ENCODE data around the gene ANXA11. TPM values are rescaled to one million over a fixed set of nuclear protein-coding genes. Genes with fewer than 3 reads are reported as not detected.

Gene ANXA11
- polyA plus RNA-seq, 3 donors, result 127 to 139 (median 130) TPM

DNA sequence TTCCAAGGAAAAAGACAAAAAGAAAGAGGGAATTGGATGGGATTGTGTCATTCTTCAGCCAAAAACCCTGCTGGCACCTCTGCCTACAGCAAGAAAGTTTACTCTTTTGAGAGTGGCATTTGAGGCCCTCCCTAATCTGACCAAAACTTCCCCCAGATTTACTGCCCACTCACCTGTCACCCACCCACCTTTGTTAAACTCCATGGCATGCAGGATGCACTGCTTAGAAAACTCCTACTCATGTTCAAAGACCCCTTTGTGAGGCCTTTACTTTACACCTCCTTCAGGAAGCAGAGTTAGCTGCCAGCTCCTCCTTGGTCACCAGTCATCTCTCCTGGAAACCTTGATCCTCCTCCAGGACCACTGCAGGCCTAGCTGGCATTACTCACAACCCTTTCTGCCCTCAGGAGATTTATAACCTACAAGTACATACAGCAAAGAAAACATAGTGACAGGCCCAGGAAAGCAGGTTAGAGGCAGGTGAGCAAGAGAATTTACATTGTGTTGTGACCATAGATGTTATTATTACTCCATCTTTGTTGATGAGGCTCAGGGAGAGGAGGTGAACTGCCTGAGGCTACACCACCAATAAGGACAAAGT is 83.1 kb downstream of the ANXA11 start:
- no peak for DNase-seq

DNA sequence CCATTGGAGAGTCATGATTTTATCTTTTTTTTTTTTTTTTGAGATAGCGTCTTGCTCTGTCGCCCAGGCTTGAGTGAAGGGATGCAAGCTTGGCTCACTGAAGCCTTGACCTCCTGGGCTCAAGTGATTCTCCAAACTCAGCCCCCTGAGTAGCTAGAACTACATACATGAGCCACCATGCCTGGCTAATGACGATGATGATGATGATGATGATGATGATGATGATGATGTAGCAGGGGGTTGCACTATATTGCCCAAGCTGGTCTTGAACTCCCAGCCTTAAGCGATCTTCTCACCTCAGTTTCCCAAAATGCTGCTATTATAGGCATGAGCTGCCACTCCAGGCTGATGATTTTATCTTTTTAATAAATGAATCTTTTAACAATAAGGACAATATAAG is 86.7 kb downstream of the ANXA11 start:
- no peak for DNase-seq

DNA sequence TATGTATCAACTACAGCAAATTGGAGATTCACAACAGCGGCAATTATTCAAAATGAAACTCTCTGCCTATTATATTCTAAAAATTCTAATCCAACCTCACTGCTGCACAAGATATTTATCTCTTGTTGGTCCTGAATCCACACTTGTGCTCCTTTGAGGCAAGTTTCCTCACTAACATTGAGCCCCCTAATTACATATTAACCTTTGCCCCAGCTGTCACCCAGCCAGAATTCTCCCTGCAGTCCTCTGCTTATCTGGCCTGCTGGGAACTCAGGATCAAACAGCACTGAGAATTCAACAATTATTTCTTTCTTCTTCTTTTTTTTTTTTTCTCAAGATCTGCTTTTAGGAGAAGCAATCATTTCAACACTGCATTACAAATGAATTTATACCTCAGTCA is 94.4 kb downstream of the ANXA11 start:
- DNase-seq, result no peak

DNA sequence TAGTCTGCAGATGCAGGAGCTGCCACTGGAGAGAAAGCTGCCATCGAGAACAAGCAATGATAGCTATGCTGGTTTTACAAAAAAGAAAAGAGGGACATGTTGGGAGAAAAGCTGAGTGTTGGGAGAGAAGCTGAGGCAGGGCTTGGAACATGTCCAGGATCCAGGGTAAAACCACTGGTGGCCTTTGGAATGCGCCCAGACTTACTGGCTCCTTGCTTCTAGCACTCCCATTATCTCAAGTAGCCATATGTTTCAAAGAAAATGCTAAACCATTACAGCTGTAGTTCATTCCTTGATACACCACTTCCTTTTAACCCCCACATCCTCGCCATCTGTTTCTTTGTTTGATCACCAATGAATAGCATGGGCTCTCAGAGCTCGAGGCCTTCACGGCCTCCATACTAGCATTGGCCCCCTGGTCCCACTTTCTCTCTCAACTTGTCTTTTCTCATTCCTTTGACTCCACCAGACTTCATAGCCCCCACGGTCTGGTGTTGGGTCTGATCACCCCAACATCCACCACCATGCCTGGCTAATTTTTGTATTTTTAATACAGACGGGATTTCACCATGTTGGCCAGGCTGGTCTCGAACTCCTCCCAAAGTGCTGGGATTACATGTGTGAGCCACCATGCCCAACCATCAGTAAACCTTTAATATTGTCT is 96.6 kb downstream of the ANXA11 start:
- no peak for DNase-seq

DNA sequence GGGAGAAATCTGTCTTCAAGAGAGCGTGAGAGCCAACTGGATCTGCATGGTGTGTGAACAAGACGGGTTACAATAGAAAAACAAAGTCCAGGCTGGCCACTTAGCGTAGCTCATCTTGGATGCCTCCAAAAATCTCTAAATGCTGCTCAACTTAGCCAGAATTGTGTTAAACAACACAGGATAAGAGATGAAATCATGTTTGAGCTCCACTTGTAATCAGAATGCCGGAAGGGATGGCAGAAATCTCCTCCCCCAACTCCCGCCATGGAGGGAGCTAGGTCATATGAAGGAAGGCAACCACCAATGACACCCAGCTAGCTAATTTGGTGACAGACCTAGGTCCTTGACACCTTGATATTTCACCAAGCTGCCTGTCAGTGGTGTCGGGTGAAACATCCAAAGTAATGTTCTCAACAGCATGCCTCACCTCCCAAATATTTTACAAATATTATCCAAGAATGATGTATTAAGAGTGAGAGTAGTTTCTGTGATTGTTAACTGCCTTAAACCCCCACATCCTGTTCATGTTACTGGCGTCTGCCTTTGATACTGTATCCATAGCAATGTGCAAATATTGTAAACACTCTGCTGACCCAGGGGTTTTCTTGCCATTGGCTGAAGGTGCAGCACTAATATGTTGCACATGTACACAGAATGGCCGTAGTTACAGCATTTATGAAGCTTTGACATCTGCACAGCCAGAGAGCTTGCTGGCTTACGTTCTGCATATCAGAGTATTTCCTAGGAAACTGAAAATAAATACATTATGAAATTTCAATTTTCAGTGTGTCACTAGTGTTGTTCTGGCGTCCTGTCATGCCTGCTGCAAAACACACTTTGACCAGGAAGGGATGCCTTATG is 101.0 kb downstream of the ANXA11 start:
- peak; percentile 60 for DNase-seq

Other genes starting within 250 kb of the ANXA11 start
- gene TMEM254, start 126.9 kb downstream of the ANXA11 start, polyA plus RNA-seq (ENCODE audit: insufficient read length in 3 of 3), result 10 to 100 TPM; 52.1 to 62.0 (median 58.7) TPM
- 10 to 100 TPM; 29.1 to 31.7 (median 30.8) TPM for gene PLAC9, start 72.8 kb downstream of the ANXA11 start, polyA plus RNA-seq (ENCODE audit: insufficient read length in 3 of 3)
- 1 to 10 TPM; 1.0 to 1.5 (median 1.4) TPM for gene MAT1A, start 84.1 kb upstream of the ANXA11 start, polyA plus RNA-seq (ENCODE audit: insufficient read length in 3 of 3)
- gene DYDC1, start 151.2 kb upstream of the ANXA11 start, polyA plus RNA-seq (ENCODE audit: insufficient read length in 3 of 3), result under 1 TPM; 0.23 to 0.64 (median 0.31) TPM
- 1 to 10 TPM; 1.8 to 2.2 (median 1.9) TPM for gene DYDC2, start 151.2 kb upstream of the ANXA11 start, polyA plus RNA-seq (ENCODE audit: insufficient read length in 3 of 3)
- 100 to 1,000 TPM; 102 to 119 (median 105) TPM for gene PRXL2A, start 203.0 kb upstream of the ANXA11 start, polyA plus RNA-seq (ENCODE audit: insufficient read length in 3 of 3)
- 10 to 100 TPM; 84.9 to 97.4 (median 97.3) TPM for gene TSPAN14, start 248.8 kb upstream of the ANXA11 start, polyA plus RNA-seq (ENCODE audit: insufficient read length in 3 of 3)